Fibroblast of the aortic adventitia (primary cell): ENCODE data around the gene MACROD1. TPM values are rescaled to one million over a fixed set of nuclear protein-coding genes. Genes with fewer than 3 reads are reported as not detected.

Source experiments
- DNase-seq: peaks from one replicate; pipeline ENCODE4 v3.0.0-alpha.2; 2010; ENCODE audit warnings: low read depth
- H3K4me3 ChIP-seq: 2 replicates; pipeline ENCODE4 v1.5.1; 2011; ENCODE audit warnings: low read depth, mild to moderate bottlenecking, control low read depth, low read length, moderate library complexity
- total RNA-seq: library from RNA; depleted of rRNA; stranded (reverse); fragments of >200 nt; gene quantifications from 2 replicates; pipeline ENCODE4 v1.2.3, GENCODE V29; 2012; ENCODE audit warnings: low replicate concordance
- TF ChIP-seq, protein P1 (sequence below): IDR thresholded peaks from 2 replicates; pipeline ENCODE4 v1.5.1; 2011; ENCODE audit warnings: mild to moderate bottlenecking, low read length, control low read depth, inconsistent platforms; ENCODE audit not compliant: insufficient read depth

MACROD1 gene
- total RNA-seq, 1 donor, result 14.5 TPM

DNA sequence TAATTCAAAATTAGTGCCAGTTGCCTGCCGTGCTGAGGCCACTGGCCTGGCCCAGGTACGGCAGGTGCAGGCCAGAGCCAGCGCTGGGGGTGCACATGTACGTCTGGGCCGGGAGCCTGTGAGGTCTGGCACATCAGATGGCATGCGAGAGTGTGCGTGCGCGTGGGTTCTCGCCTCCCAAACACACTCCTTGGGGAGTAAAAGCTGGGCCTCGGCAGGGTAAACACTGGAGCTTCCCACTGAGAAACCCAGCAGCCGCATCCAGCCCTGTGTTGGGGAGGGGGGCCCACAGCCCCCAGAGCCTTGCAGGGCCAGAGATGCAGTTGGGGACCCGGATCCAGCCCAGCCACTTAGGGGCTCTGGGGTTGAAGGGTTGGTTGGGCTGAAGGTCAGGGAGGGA lies 92.4 kb downstream of the MACROD1 start:
- H3K4me3 ChIP-seq, result no peak overlapping the region
- TF ChIP-seq, protein P1, sequence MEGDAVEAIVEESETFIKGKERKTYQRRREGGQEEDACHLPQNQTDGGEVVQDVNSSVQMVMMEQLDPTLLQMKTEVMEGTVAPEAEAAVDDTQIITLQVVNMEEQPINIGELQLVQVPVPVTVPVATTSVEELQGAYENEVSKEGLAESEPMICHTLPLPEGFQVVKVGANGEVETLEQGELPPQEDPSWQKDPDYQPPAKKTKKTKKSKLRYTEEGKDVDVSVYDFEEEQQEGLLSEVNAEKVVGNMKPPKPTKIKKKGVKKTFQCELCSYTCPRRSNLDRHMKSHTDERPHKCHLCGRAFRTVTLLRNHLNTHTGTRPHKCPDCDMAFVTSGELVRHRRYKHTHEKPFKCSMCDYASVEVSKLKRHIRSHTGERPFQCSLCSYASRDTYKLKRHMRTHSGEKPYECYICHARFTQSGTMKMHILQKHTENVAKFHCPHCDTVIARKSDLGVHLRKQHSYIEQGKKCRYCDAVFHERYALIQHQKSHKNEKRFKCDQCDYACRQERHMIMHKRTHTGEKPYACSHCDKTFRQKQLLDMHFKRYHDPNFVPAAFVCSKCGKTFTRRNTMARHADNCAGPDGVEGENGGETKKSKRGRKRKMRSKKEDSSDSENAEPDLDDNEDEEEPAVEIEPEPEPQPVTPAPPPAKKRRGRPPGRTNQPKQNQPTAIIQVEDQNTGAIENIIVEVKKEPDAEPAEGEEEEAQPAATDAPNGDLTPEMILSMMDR, result no peak
- DNase-seq, result no peak

- no peak for DNase-seq
- TF ChIP-seq, protein P1, result no peak
Observed at GRCh38 chr11:64072871-64073270, 93.0 kb downstream of the MACROD1 start.

GRCh38 chr11:64072403-64072802 lies 93.5 kb downstream of the MACROD1 start:
- H3K4me3 ChIP-seq, result no peak overlapping the region
- TF ChIP-seq, protein P1, result no peak
- no peak for DNase-seq

More at GRCh38 chr11:64072871-64073270, 93.0 kb downstream of the MACROD1 start:
- H3K4me3 ChIP-seq, result no peak overlapping the region

DNA sequence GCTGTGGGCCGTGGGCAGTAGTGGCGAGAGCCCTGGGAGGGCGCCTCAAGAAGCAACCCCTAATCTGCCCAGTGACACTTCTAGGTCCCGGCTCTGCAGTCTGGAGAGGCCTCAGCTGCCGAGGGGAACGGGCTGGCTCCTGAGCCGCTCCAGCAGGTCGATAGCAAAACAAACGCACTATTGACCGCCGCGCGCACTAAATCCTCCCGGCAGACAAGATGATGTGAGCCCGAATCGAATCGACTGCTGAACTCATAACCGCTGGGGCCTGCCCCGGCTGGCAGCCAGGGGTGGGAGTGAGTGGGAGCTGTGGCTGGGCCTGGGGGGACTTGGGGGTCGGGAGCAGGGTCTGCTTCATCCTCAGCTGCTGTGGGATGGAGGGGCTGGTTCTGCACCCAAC lies 94.1 kb downstream of the MACROD1 start:
- TF ChIP-seq, protein P1, result no peak
- no peak overlapping the region for H3K4me3 ChIP-seq
- DNase-seq, result no peak

DNA sequence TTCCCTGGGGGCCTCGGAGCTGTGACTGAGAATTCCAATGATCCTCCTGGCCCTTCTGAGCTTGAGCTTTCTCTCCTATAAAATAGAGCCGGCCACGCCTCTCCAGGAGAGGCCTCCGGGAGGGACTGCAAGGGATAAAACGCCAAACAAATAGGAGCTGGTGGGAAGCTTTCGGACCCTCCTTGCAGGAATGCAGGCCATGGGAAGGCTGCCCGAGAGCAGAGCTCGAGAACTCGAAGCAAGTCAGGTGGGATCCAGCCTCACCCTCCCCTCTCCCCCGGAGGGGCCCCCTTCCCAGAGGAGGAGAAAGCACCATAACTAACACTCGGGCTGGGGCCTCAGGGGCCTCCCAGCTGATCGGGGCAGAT lies 95.6 kb downstream of the MACROD1 start:
- TF ChIP-seq, protein P1, result no peak
- DNase-seq, result no peak
- no peak overlapping the region for H3K4me3 ChIP-seq

GRCh38 chr11:64069401-64070313 lies 96.3 kb downstream of the MACROD1 start:
- DNase-seq, result no peak
- TF ChIP-seq, protein P1, result no peak
- no peak overlapping the region for H3K4me3 ChIP-seq
